ENCODE measurements around the gene ITFG1.
A peak's percentile ranks its signal among the peaks of the same experiment; 100 is the strongest.
"Not testable (repeated sequence)": the region's sequence is repeated elsewhere in the genome, so short reads cannot be mapped to it uniquely, and the experiment has no call there.

Gene ITFG1

GRCh38 chr16:47473004-47473403, 12.1 kb upstream of the ITFG1 start:
- not testable (repeated sequence) for DNase-seq

GRCh38 chr16:47470810-47471209, 9.9 kb upstream of the ITFG1 start:
- DNase-seq: no peak

GRCh38 chr16:47470211-47470610, 9.3 kb upstream of the ITFG1 start:
- no peak for DNase-seq

- no peak for DNase-seq
These were observed 8.4 kb upstream of the ITFG1 start for GRCh38 chr16:47469227-47469626.

GRCh38 chr16:47468070-47468689, 7.3 kb upstream of the ITFG1 start:
- not testable (repeated sequence) for DNase-seq

GRCh38 chr16:47467501-47467900, 6.6 kb upstream of the ITFG1 start:
- DNase-seq: no peak

GRCh38 chr16:47465919-47466630, 5.2 kb upstream of the ITFG1 start:
- DNase-seq: no peak

GRCh38 chr16:47463771-47464624, 3.1 kb upstream of the ITFG1 start:
- DNase-seq: peak; percentile 83

- peak; percentile 33 for DNase-seq
These were observed 869 bp upstream of the ITFG1 start for GRCh38 chr16:47461598-47462266.

GRCh38 chr16:47460359-47460710, 528 bp downstream of the ITFG1 start:
- DNase-seq: no peak

- DNase-seq: no peak
These were observed 1.3 kb downstream of the ITFG1 start for GRCh38 chr16:47459603-47460002.

- DNase-seq: no peak
These were observed 2.5 kb downstream of the ITFG1 start for GRCh38 chr16:47458331-47458730.

GRCh38 chr16:47449788-47450187, 11.1 kb downstream of the ITFG1 start:
- DNase-seq: no peak

GRCh38 chr16:47448830-47449575, 11.9 kb downstream of the ITFG1 start:
- DNase-seq: peak; percentile 7

GRCh38 chr16:47446431-47446830, 14.4 kb downstream of the ITFG1 start:
- DNase-seq: no peak

GRCh38 chr16:47442884-47443283, 18.0 kb downstream of the ITFG1 start:
- DNase-seq: not testable (repeated sequence)

GRCh38 chr16:47440066-47440465, 20.8 kb downstream of the ITFG1 start:
- DNase-seq: not testable (repeated sequence)

GRCh38 chr16:47434274-47434673, 26.6 kb downstream of the ITFG1 start:
- not testable (repeated sequence) for DNase-seq

- no peak for DNase-seq
These were observed 28.9 kb downstream of the ITFG1 start for GRCh38 chr16:47431960-47432359.

GRCh38 chr16:47426806-47427205, 34.1 kb downstream of the ITFG1 start:
- no peak for DNase-seq

- no peak for DNase-seq
These were observed 36.0 kb downstream of the ITFG1 start for GRCh38 chr16:47424846-47425245.

- DNase-seq: no peak
These were observed 44.0 kb downstream of the ITFG1 start for GRCh38 chr16:47416869-47417268.

GRCh38 chr16:47413041-47413440, 47.8 kb downstream of the ITFG1 start:
- no peak for DNase-seq
